Lower leg skin (tissue), 4 donors: Measurements from ENCODE around the gene SLC51B. TPM values are rescaled to one million over a fixed set of nuclear protein-coding genes. Genes with fewer than 3 reads are reported as not detected.

Experiments
- DNase-seq, 2 donors: peaks; one replicate each; pipeline ENCODE4 v3.0.0-alpha.2; 2019; ENCODE audit warnings: low spot score in 2 of 2
- H3K4me3 ChIP-seq: fragments of 200-600 bp; sonication (generic); 2 replicates; pipeline ENCODE4 v1.5.1; 2017; ENCODE audit warnings: mild to moderate bottlenecking, low read depth; ENCODE audit not compliant: poor library complexity, severe bottlenecking
- POLR2A ChIP-seq, 2 donors: fragments of 450-650 bp; IDR thresholded peaks; one replicate each; pipeline ENCODE4 v1.6.1; 2016 to 2017; ENCODE audit warnings: antibody characterized with exemption in 2 of 2, mild to moderate bottlenecking in 1 of 2, moderate library complexity in 1 of 2
- WGBS, 2 donors: methylation state at CpG; one replicate each; pipeline ENCODE4 v1.1.5; 2018; 5-methylcytosine and 5-hydroxymethylcytosine counted together
- intact Hi-C: fragments of 100-400 bp; cut with DNase I; formaldehyde crosslinking; loops from one replicate; pipeline ENCODE4 v1.15.0; 2023; ENCODE audit warnings: low total_unique reads
- total RNA-seq, 4 donors: library from RNA; depleted of rRNA; stranded (reverse); fragments of >200 nt; gene quantifications; one replicate each; pipeline ENCODE4 v1.1.0, GENCODE V29; 2016
- TF ChIP-seq, protein P1 (sequence below), 3 donors: fragments of 450-650 bp; IDR thresholded peaks; one replicate each; pipeline ENCODE4 v1.5.1; 2016; ENCODE audit warnings: antibody characterized with exemption in 3 of 3, mild to moderate bottlenecking in 3 of 3, moderate library complexity in 2 of 3

The SLC51B gene
- total RNA-seq, 4 donors from 2014 or later = 0.65 TPM; not detected in 3

DNA sequence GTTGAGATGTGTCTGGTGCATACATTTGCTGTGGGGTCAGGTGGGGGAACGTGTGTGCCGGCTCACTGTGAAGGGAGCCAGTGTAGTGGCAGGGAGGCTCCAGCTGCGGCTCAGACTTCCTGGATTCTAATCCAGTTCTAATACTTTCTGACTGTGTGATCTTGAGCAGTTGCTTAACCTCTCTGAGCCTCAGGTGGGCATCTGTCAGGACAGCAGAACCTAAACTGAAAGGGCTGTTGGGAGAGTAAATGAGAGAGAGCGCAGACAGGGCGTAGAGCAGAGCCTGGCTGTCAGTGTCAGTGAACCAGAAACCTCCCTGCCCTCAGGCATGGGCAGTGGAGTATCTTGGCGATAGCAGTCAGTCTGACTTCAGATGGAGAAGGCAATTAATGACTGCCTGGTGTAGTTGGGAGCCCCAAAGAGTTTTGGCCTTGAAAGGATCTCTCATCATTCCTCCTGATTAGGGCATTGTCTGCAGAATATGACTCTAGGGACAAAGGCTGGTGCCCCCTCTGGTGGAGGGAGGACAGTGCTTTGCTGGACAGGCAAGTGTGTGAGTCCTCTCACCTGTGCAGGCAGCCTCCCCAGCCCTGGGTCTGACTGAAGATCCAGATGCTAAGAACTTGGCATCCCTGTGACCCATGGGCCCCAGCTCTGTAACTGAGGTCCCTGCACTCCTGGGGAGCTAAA, 40.9 kb downstream of the SLC51B start:
- intact Hi-C loops = no loop called here
- DNase-seq = no peak
- TF ChIP-seq, protein P1, sequence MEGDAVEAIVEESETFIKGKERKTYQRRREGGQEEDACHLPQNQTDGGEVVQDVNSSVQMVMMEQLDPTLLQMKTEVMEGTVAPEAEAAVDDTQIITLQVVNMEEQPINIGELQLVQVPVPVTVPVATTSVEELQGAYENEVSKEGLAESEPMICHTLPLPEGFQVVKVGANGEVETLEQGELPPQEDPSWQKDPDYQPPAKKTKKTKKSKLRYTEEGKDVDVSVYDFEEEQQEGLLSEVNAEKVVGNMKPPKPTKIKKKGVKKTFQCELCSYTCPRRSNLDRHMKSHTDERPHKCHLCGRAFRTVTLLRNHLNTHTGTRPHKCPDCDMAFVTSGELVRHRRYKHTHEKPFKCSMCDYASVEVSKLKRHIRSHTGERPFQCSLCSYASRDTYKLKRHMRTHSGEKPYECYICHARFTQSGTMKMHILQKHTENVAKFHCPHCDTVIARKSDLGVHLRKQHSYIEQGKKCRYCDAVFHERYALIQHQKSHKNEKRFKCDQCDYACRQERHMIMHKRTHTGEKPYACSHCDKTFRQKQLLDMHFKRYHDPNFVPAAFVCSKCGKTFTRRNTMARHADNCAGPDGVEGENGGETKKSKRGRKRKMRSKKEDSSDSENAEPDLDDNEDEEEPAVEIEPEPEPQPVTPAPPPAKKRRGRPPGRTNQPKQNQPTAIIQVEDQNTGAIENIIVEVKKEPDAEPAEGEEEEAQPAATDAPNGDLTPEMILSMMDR (IDR thresholded peaks at IDR 0.05) = no peak
- no peak for TF ChIP-seq POLR2A (IDR thresholded peaks at IDR 0.05)
- WGBS, 2 donors = 71 to 79% methylated on average over 6 of the region's 6 CpGs
- no peak overlapping the region for H3K4me3 ChIP-seq

DNA sequence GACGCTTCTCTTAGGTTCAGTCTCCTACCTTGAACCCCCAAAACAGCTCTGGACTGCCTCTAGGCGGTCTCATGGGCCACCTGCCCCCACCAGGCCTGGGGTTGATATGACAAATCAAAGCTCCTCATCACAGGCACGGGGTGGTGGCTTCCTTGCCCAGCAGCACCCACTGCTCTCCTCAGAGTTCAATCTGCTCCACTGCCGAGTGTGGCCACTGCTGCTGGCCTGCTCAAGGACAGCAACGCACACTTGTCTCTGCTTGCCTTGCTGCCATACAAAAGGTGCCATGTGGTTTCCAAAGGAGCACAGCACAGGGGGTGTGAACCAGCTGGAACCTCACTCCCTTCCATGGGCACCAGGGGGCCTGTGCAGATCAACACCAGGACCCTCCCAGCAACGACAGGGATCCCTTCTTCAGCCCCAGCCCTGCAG, 41.5 kb downstream of the SLC51B start:
- intact Hi-C loops = no loop called here
- H3K4me3 ChIP-seq = no peak overlapping the region
- no peak for DNase-seq
- TF ChIP-seq, protein P1 (IDR thresholded peaks at IDR 0.05) = no peak
- no peak for TF ChIP-seq POLR2A (IDR thresholded peaks at IDR 0.05)
- WGBS, 2 donors = 57 to 66% methylated on average over 4 to 6 of the region's 6 CpGs

DNA sequence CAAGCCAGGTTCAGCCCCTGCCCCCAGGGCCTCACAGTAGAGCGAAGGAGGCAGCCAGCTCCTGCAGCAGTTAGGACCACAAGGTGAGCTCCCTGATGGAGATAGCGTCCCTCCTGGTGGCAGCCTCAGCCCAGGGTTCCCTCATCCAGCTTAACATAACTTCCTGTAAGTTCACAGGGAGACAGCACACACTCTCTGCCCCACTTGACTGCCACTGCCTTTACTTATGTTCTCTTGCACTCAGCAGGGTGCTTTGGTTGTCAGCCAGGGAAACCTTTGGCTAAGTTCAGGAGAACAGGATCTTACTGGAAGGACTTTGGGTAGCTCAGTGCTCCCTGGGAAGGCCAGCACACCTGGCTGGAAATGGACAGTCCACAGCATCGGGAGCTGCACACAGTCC, 42.2 kb downstream of the SLC51B start:
- intact Hi-C loops = no loop called here
- no peak overlapping the region for H3K4me3 ChIP-seq
- no peak for TF ChIP-seq POLR2A (IDR thresholded peaks at IDR 0.05)
- TF ChIP-seq, protein P1 (IDR thresholded peaks at IDR 0.05) = no peak
- 42 to 51% methylated on average over 3 of the region's 3 CpGs for WGBS, 2 donors
- DNase-seq = no peak

DNA sequence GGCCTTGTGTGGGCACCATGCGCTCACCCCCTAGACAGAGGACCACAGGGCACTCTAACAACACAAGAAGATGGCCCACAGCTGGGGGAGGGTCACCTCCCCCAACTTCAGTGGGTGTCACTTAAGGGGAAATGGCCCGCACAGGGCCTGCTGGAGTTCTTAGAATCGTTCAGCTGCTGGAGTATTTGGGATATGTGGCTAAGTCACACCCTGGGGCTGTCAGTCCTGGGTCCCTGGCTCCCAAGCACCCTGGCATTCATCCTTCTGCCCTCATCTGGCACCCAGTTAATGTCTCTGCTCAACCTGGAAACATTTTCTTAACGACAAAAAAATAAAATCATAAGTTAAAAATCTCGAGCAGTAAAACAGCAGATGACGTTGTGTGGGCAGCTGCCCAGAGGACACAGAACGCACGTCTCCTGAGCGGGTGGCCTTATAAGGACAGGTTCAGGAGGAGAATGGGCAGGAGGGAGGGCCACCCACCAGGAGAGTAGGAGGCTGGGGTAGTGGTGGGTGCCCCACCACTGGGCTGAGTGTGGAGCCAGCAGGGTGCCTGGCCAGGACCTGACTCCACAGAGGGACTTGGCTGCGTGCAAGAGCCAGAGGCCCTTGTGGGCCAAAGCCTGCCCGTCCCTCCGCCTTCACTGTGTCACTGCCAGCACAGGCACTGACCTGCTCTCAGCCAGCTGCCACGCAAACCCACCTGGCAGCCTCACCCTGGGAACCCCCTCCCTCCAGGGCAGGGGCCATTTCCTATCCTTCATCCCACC, 42.9 kb downstream of the SLC51B start:
- no peak for DNase-seq
- WGBS, 2 donors = 29 to 40% methylated on average over 12 to 13 of the region's 13 CpGs
- TF ChIP-seq POLR2A (IDR thresholded peaks at IDR 0.05) = no peak
- TF ChIP-seq, protein P1 (IDR thresholded peaks at IDR 0.05) = no peak
- intact Hi-C loops = no loop called here
- H3K4me3 ChIP-seq = no peak overlapping the region

DNA sequence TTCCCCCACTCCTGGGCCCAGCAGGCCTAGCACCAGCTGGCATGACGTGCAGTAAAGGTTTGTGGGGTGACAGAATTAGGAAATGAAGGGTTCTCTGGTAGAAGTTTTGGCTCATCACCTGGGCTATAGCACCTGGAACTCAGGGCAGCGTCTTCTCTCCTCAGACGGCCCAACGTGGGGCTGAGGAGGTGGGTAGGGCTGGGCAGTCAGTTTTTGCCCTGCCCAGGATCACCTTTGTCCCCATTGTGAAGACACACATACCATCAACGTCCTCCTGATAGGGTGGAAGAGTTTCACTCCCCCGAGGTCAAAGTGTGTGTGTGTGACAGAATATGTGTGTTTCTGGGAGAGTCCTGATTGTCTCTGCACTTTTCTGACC, 43.4 kb downstream of the SLC51B start:
- no peak for DNase-seq
- WGBS, 2 donors = 46 to 69% methylated on average over 6 of the region's 6 CpGs
- TF ChIP-seq, protein P1 (IDR thresholded peaks at IDR 0.05) = no peak
- TF ChIP-seq POLR2A (IDR thresholded peaks at IDR 0.05) = no peak
- no peak overlapping the region for H3K4me3 ChIP-seq
- intact Hi-C loops = no loop called here
